Measurements from ENCODE around the gene KLHL29. TPM values are rescaled to one million over a fixed set of nuclear protein-coding genes. Genes with fewer than 3 reads are reported as not detected.

KLHL29 gene
- polyA plus RNA-seq, 3 donors: 0.03 TPM; not detected in 2

GRCh38 chr2:23541503-23542229 is 156.7 kb downstream of the KLHL29 start:
- Histone ChIP-seq H3K27ac (ENCODE audit: low read depth in 1 of 2, low read length in 2 of 2) (no peak overlapping the region), H3K9ac (ENCODE audit: insufficient read depth, low read length, poor library complexity, severe bottlenecking) (no peak overlapping the region), H2AFZ (ENCODE audit: insufficient read depth, low read depth, low read length, poor library complexity, severe bottlenecking) (no peak overlapping the region), H3K4me3 (replicated peaks in 1 of 3; ENCODE audit: low read depth in 2 of 3, low read length in 3 of 3) (no peak overlapping the region), H3K27me3 (ENCODE audit: control insufficient read depth in 2 of 2, insufficient read depth in 2 of 2, low read length in 2 of 2) (no peaks in the 10 kb centered on the region), H3K9me3 (replicated peaks in 1 of 2; ENCODE audit: control insufficient read depth in 1 of 2, insufficient read depth in 1 of 2, low read length in 2 of 2) (no peaks in the 10 kb centered on the region), H3K4me2 (replicated peaks; ENCODE audit: extremely low read depth, low read length, poor library complexity, severe bottlenecking) (no peak overlapping the region), H3K79me2 (ENCODE audit: insufficient read depth, low read length) (no peaks in the 10 kb centered on the region), H3K4me1 (ENCODE audit: control insufficient read depth in 1 of 2, insufficient read depth in 2 of 2, low read length in 2 of 2) (no peaks in the 10 kb centered on the region), H4K20me1 (ENCODE audit: insufficient read depth, low read length) (no peaks in the 10 kb centered on the region), H3K36me3 (replicated peaks in 1 of 2; ENCODE audit: control insufficient read depth in 1 of 2, insufficient read depth in 2 of 2, low read length in 2 of 2) (no peaks in the 10 kb centered on the region)
- Mint-ChIP-seq H3K36me3 (no peaks in the 10 kb centered on the region), H3K27me3 (ENCODE audit: low read depth in 3 of 3) (peaks cover 12 to 21% (median 17%) of the 10 kb centered on the region in 3 donors), H3K4me3 (no peak overlapping the region), H3K4me1 (peaks cover 2% of the 10 kb centered on the region), H3K27ac (no peak overlapping the region), H3K9me3 (no peaks in the 10 kb centered on the region)
- intact Hi-C loops (cut with micrococcal nuclease): no loop called here
- no peak for DNase-seq
- WGBS (ENCODE audit: insufficient coverage): 80% methylated on average over 2 of the region's 7 CpGs
- no peak for TF ChIP-seq CTCF (IDR thresholded peaks at IDR 0.05)

- TF ChIP-seq CTCF (IDR thresholded peaks at IDR 0.05): no peak
- no peaks in the 10 kb centered on the region for H3K27me3 ChIP-seq (ENCODE audit: control insufficient read depth in 2 of 2, insufficient read depth in 2 of 2, low read length in 2 of 2)
- no peak overlapping the region for H3K4me2 ChIP-seq (replicated peaks; ENCODE audit: extremely low read depth, low read length, poor library complexity, severe bottlenecking)
- no peaks in the 10 kb centered on the region for H3K79me2 ChIP-seq (ENCODE audit: insufficient read depth, low read length)
- H3K4me3 ChIP-seq (replicated peaks in 1 of 3; ENCODE audit: low read depth in 2 of 3, low read length in 3 of 3): no peak overlapping the region
- Mint-ChIP-seq H3K27me3 (ENCODE audit: low read depth in 3 of 3) (peaks cover 13 to 22% (median 19%) of the 10 kb centered on the region in 3 donors), H3K4me3 (no peak overlapping the region), H3K9me3 (no peaks in the 10 kb centered on the region), H3K27ac (no peak overlapping the region), H3K4me1 (peaks cover 2% of the 10 kb centered on the region), H3K36me3 (no peaks in the 10 kb centered on the region)
- H4K20me1 ChIP-seq (ENCODE audit: insufficient read depth, low read length): no peaks in the 10 kb centered on the region
- H3K9me3 ChIP-seq (replicated peaks in 1 of 2; ENCODE audit: control insufficient read depth in 1 of 2, insufficient read depth in 1 of 2, low read length in 2 of 2): no peaks in the 10 kb centered on the region
- DNase-seq: no peak
- H3K36me3 ChIP-seq (replicated peaks in 1 of 2; ENCODE audit: control insufficient read depth in 1 of 2, insufficient read depth in 2 of 2, low read length in 2 of 2): no peaks in the 10 kb centered on the region
- no peak overlapping the region for H3K27ac ChIP-seq (ENCODE audit: low read depth in 1 of 2, low read length in 2 of 2)
- intact Hi-C loops (cut with micrococcal nuclease): no loop called here
- no peak overlapping the region for H3K9ac ChIP-seq (ENCODE audit: insufficient read depth, low read length, poor library complexity, severe bottlenecking)
- 83% methylated on average over 1 of the region's 6 CpGs for WGBS (ENCODE audit: insufficient coverage)
- H3K4me1 ChIP-seq (ENCODE audit: control insufficient read depth in 1 of 2, insufficient read depth in 2 of 2, low read length in 2 of 2): no peaks in the 10 kb centered on the region
- no peak overlapping the region for H2AFZ ChIP-seq (ENCODE audit: insufficient read depth, low read depth, low read length, poor library complexity, severe bottlenecking)
Observed at GRCh38 chr2:23542230-23542789, 157.3 kb downstream of the KLHL29 start.
